ENCODE data around the gene PRELID2. TPM values are rescaled to one million over a fixed set of nuclear protein-coding genes. Genes with fewer than 3 reads are reported as not detected.

PRELID2 gene
- polyA plus RNA-seq, 2 donors = 1.1 to 1.5 TPM

DNA sequence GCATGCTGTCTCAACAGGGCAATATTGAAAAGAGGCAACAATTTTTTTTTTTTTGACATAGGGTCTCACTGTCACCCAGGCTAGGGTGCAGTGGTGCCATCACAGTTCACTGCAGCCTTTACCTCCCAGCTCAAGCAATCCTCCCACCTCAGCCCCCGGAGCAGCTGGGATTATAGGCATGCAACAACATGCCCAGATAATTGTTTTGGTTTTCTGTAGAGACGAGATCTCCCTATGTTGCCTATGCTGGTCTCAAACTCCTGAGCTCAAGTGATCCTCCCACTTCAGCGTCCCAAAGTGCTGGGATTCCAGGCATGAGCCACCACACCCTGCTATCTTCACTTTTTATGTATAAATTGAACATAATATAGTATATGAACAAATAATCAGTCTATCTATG is 47.6 kb downstream of the PRELID2 start:
- 68 to 73% methylated on average over 3 of the region's 3 CpGs for WGBS, 2 donors
- H3K4me3 ChIP-seq (ENCODE audit: low read depth in 1 of 2, low read length in 2 of 2) = no peak overlapping the region

DNA sequence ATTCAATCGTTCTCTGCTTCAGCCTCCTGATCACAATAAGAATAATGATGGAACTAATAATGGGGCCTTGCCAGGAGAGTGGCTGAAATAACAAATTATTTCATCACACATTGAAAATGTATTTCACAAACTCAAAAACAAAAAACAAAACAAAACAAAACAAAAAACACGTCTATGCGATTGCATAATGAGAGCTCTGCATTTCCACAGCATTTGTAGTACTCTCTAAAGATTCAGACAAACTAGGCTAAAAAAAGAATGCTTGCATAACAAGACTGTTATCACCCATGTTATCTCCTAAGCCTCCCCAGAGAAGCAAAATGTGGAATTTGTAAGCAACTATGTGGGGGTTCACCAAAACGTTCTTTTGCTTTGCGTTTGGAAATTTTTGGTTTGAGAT is 48.1 kb downstream of the PRELID2 start:
- WGBS, 2 donors = 83 to 87% methylated on average over 5 of the region's 5 CpGs
- Histone ChIP-seq H3K9me3 (ENCODE audit: control insufficient read depth in 2 of 2, insufficient read depth in 1 of 2, low read depth in 1 of 2, low read length in 1 of 2) (no peaks in the 10 kb centered on the region), H3K36me3 (ENCODE audit: control insufficient read depth in 2 of 2, insufficient read depth in 2 of 2, low read length in 1 of 2) (no peaks in the 10 kb centered on the region), H3K27ac (ENCODE audit: low read depth in 2 of 2, low read length in 1 of 2) (no peak overlapping the region), H3K27me3 (ENCODE audit: control insufficient read depth in 1 of 2, insufficient read depth in 2 of 2, low read length in 2 of 2) (no peaks in the 10 kb centered on the region), H3K4me1 (ENCODE audit: control insufficient read depth in 2 of 2, insufficient read depth in 2 of 2, low read length in 1 of 2) (no peaks in the 10 kb centered on the region), H3K4me3 (ENCODE audit: low read depth in 1 of 2, low read length in 2 of 2) (no peak overlapping the region)

More for the DNA sequence above, 47.6 kb downstream of the PRELID2 start:
- no peaks in the 10 kb centered on the region for H3K9me3 ChIP-seq (ENCODE audit: control insufficient read depth in 2 of 2, insufficient read depth in 1 of 2, low read depth in 1 of 2, low read length in 1 of 2)
- no peaks in the 10 kb centered on the region for H3K4me1 ChIP-seq (ENCODE audit: control insufficient read depth in 2 of 2, insufficient read depth in 2 of 2, low read length in 1 of 2)
- H3K27me3 ChIP-seq (ENCODE audit: control insufficient read depth in 1 of 2, insufficient read depth in 2 of 2, low read length in 2 of 2) = no peaks in the 10 kb centered on the region
- no peaks in the 10 kb centered on the region for H3K36me3 ChIP-seq (ENCODE audit: control insufficient read depth in 2 of 2, insufficient read depth in 2 of 2, low read length in 1 of 2)
- no peak overlapping the region for H3K27ac ChIP-seq (ENCODE audit: low read depth in 2 of 2, low read length in 1 of 2)

DNA sequence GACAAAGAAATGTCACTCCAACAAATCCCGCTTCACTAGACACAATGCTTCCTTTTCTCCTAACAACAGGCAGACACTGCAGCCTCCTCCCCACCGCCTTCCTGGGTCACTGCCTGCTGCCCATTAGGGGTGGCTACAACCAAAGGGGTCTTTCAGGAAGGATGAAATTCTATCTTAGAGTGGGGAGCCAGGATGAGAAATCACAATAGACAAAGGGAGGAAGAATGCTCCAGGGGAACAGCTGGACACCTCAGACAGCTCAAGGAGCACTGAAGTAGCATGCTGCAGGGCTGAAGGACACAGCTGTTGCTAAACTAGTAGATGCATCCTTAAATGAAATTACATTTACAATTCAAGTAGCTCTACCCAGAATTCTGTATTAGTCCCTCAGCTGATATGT is 54.2 kb downstream of the PRELID2 start:
- Histone ChIP-seq H3K27me3 (ENCODE audit: control insufficient read depth in 1 of 2, insufficient read depth in 2 of 2, low read length in 2 of 2) (no peaks in the 10 kb centered on the region), H3K27ac (ENCODE audit: low read depth in 2 of 2, low read length in 1 of 2) (no peak overlapping the region), H3K4me1 (ENCODE audit: control insufficient read depth in 2 of 2, insufficient read depth in 2 of 2, low read length in 1 of 2) (no peaks in the 10 kb centered on the region), H3K4me3 (ENCODE audit: low read depth in 1 of 2, low read length in 2 of 2) (no peak overlapping the region), H3K36me3 (ENCODE audit: control insufficient read depth in 2 of 2, insufficient read depth in 2 of 2, low read length in 1 of 2) (peaks cover 0 to 5% of the 10 kb centered on the region in 2 donors), H3K9me3 (ENCODE audit: control insufficient read depth in 2 of 2, insufficient read depth in 1 of 2, low read depth in 1 of 2, low read length in 1 of 2) (peaks cover 0 to 6% of the 10 kb centered on the region in 2 donors)
- 92 to 94% methylated on average over 2 of the region's 2 CpGs for WGBS, 2 donors

- no peaks in the 10 kb centered on the region for H3K4me1 ChIP-seq (ENCODE audit: control insufficient read depth in 2 of 2, insufficient read depth in 2 of 2, low read length in 1 of 2)
- no peaks in the 10 kb centered on the region for H3K27me3 ChIP-seq (ENCODE audit: control insufficient read depth in 1 of 2, insufficient read depth in 2 of 2, low read length in 2 of 2)
- peaks cover 0 to 6% of the 10 kb centered on the region in 2 donors for H3K9me3 ChIP-seq (ENCODE audit: control insufficient read depth in 2 of 2, insufficient read depth in 1 of 2, low read depth in 1 of 2, low read length in 1 of 2)
- H3K36me3 ChIP-seq (ENCODE audit: control insufficient read depth in 2 of 2, insufficient read depth in 2 of 2, low read length in 1 of 2) = peaks cover 0 to 5% of the 10 kb centered on the region in 2 donors
- WGBS, 2 donors = 91 to 92% methylated on average over 12 of the region's 12 CpGs
- no peak overlapping the region for H3K27ac ChIP-seq (ENCODE audit: low read depth in 2 of 2, low read length in 1 of 2)
- no peak overlapping the region for H3K4me3 ChIP-seq (ENCODE audit: low read depth in 1 of 2, low read length in 2 of 2)
Measured at GRCh38 chr5:145778144-145778900, 56.8 kb downstream of the PRELID2 start.

GRCh38 chr5:145777445-145778063 is 57.6 kb downstream of the PRELID2 start:
- Histone ChIP-seq H3K36me3 (ENCODE audit: control insufficient read depth in 2 of 2, insufficient read depth in 2 of 2, low read length in 1 of 2) (peaks cover 0 to 5% of the 10 kb centered on the region in 2 donors), H3K4me3 (ENCODE audit: low read depth in 1 of 2, low read length in 2 of 2) (no peak overlapping the region)
- WGBS, 2 donors = 94 to 95% methylated on average over 11 of the region's 11 CpGs

GRCh38 chr5:145776886-145777285 is 58.3 kb downstream of the PRELID2 start:
- Histone ChIP-seq H3K4me1 (ENCODE audit: control insufficient read depth in 2 of 2, insufficient read depth in 2 of 2, low read length in 1 of 2) (no peaks in the 10 kb centered on the region), H3K9me3 (ENCODE audit: control insufficient read depth in 2 of 2, insufficient read depth in 1 of 2, low read depth in 1 of 2, low read length in 1 of 2) (peaks cover 0 to 6% of the 10 kb centered on the region in 2 donors), H3K27me3 (ENCODE audit: control insufficient read depth in 1 of 2, insufficient read depth in 2 of 2, low read length in 2 of 2) (no peaks in the 10 kb centered on the region), H3K4me3 (ENCODE audit: low read depth in 1 of 2, low read length in 2 of 2) (no peak overlapping the region), H3K36me3 (ENCODE audit: control insufficient read depth in 2 of 2, insufficient read depth in 2 of 2, low read length in 1 of 2) (peaks cover 0 to 5% of the 10 kb centered on the region in 2 donors), H3K27ac (ENCODE audit: low read depth in 2 of 2, low read length in 1 of 2) (no peak overlapping the region)
- WGBS, 2 donors = 71 to 76% methylated on average over 2 of the region's 2 CpGs

More at GRCh38 chr5:145777445-145778063, 57.6 kb downstream of the PRELID2 start:
- Histone ChIP-seq H3K27ac (ENCODE audit: low read depth in 2 of 2, low read length in 1 of 2) (no peak overlapping the region), H3K4me1 (ENCODE audit: control insufficient read depth in 2 of 2, insufficient read depth in 2 of 2, low read length in 1 of 2) (no peaks in the 10 kb centered on the region), H3K9me3 (ENCODE audit: control insufficient read depth in 2 of 2, insufficient read depth in 1 of 2, low read depth in 1 of 2, low read length in 1 of 2) (peaks cover 0 to 6% of the 10 kb centered on the region in 2 donors), H3K27me3 (ENCODE audit: control insufficient read depth in 1 of 2, insufficient read depth in 2 of 2, low read length in 2 of 2) (no peaks in the 10 kb centered on the region)

GRCh38 chr5:145775893-145776444 is 59.2 kb downstream of the PRELID2 start:
- peaks cover 0 to 6% of the 10 kb centered on the region in 2 donors for H3K9me3 ChIP-seq (ENCODE audit: control insufficient read depth in 2 of 2, insufficient read depth in 1 of 2, low read depth in 1 of 2, low read length in 1 of 2)
- no peak overlapping the region for H3K27ac ChIP-seq (ENCODE audit: low read depth in 2 of 2, low read length in 1 of 2)
- WGBS, 2 donors = 51 to 61% methylated on average over 2 of the region's 2 CpGs
- H3K4me1 ChIP-seq (ENCODE audit: control insufficient read depth in 2 of 2, insufficient read depth in 2 of 2, low read length in 1 of 2) = no peaks in the 10 kb centered on the region
- H3K4me3 ChIP-seq (ENCODE audit: low read depth in 1 of 2, low read length in 2 of 2) = no peak overlapping the region
- peaks cover 0 to 5% of the 10 kb centered on the region in 2 donors for H3K36me3 ChIP-seq (ENCODE audit: control insufficient read depth in 2 of 2, insufficient read depth in 2 of 2, low read length in 1 of 2)
- no peaks in the 10 kb centered on the region for H3K27me3 ChIP-seq (ENCODE audit: control insufficient read depth in 1 of 2, insufficient read depth in 2 of 2, low read length in 2 of 2)

- H3K36me3 ChIP-seq (ENCODE audit: control insufficient read depth in 2 of 2, insufficient read depth in 2 of 2, low read length in 1 of 2) = peaks cover 0 to 5% of the 10 kb centered on the region in 2 donors
- H3K27me3 ChIP-seq (ENCODE audit: control insufficient read depth in 1 of 2, insufficient read depth in 2 of 2, low read length in 2 of 2) = no peaks in the 10 kb centered on the region
- no peaks in the 10 kb centered on the region for H3K4me1 ChIP-seq (ENCODE audit: control insufficient read depth in 2 of 2, insufficient read depth in 2 of 2, low read length in 1 of 2)
- no peak overlapping the region for H3K4me3 ChIP-seq (ENCODE audit: low read depth in 1 of 2, low read length in 2 of 2)
- peaks cover 0 to 6% of the 10 kb centered on the region in 2 donors for H3K9me3 ChIP-seq (ENCODE audit: control insufficient read depth in 2 of 2, insufficient read depth in 1 of 2, low read depth in 1 of 2, low read length in 1 of 2)
- 78 to 93% methylated on average over 1 of the region's 1 CpG for WGBS, 2 donors
- no peak overlapping the region for H3K27ac ChIP-seq (ENCODE audit: low read depth in 2 of 2, low read length in 1 of 2)
Measured at GRCh38 chr5:145775411-145775810, 59.7 kb downstream of the PRELID2 start.

DNA sequence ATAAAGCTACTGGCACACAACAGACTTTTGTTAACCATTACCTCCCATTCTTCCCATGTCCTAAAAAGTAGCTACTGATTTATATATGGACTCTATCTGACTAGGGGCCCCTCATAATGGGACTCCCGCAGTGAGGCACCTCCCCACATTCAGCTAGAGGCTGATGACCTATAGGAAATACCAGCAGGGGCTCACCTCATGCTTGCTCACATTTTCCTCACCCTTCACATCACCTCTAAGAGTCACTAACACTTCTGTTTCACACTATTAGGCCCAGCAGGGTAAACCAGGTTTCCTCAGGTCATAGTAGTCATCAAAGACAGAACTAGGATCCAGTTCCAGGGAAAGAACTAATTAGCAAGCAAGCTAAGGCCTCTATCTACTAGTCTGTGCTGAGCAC is 60.7 kb downstream of the PRELID2 start:
- 81 to 89% methylated on average over 1 of the region's 1 CpG for WGBS, 2 donors

More for the DNA sequence above, 60.7 kb downstream of the PRELID2 start:
- Histone ChIP-seq H3K36me3 (ENCODE audit: control insufficient read depth in 2 of 2, insufficient read depth in 2 of 2, low read length in 1 of 2) (peaks cover 0 to 5% of the 10 kb centered on the region in 2 donors), H3K27me3 (ENCODE audit: control insufficient read depth in 1 of 2, insufficient read depth in 2 of 2, low read length in 2 of 2) (no peaks in the 10 kb centered on the region), H3K9me3 (ENCODE audit: control insufficient read depth in 2 of 2, insufficient read depth in 1 of 2, low read depth in 1 of 2, low read length in 1 of 2) (peaks cover 0 to 6% of the 10 kb centered on the region in 2 donors), H3K27ac (ENCODE audit: low read depth in 2 of 2, low read length in 1 of 2) (no peak overlapping the region), H3K4me1 (ENCODE audit: control insufficient read depth in 2 of 2, insufficient read depth in 2 of 2, low read length in 1 of 2) (no peaks in the 10 kb centered on the region), H3K4me3 (ENCODE audit: low read depth in 1 of 2, low read length in 2 of 2) (no peak overlapping the region)

All from esophagus (tissue), 2 donors.